ENCODE measurements around the gene SGCE. TPM values are rescaled to one million over a fixed set of nuclear protein-coding genes. Genes with fewer than 3 reads are reported as not detected.

Gene SGCE
- total and polyA plus RNA-seq, 10 of the 15 experiments (the other 5 are each of a cell fraction or from before 2014, with no cell fraction given), result 30.5 to 80.1 (median 49.2) TPM

GRCh38 chr7:94683066-94683465, 27.1 kb upstream of the SGCE start:
- Histone ChIP-seq H3K4me1 (ENCODE audit: control insufficient read depth, insufficient read depth, low read length) (no peaks in the 10 kb centered on the region), H3K4me3 (no peak overlapping the region), H2AFZ (ENCODE audit: control insufficient read depth, low read depth, low read length) (no peak overlapping the region), H3K79me2 (ENCODE audit: control insufficient read depth, insufficient read depth, low read length) (no peaks in the 10 kb centered on the region), H3K4me2 (ENCODE audit: control insufficient read depth, insufficient read depth) (no peak overlapping the region), H3K9me3 (replicated peaks; ENCODE audit: control insufficient read depth, insufficient read depth, low read length) (no peaks in the 10 kb centered on the region), H4K20me1 (ENCODE audit: control insufficient read depth, insufficient read depth) (no peaks in the 10 kb centered on the region), H3K9ac (ENCODE audit: control insufficient read depth, insufficient read depth, low read length) (no peak overlapping the region), H3K36me3 (ENCODE audit: control insufficient read depth in 2 of 2, insufficient read depth in 2 of 2, low read length in 1 of 2) (no peaks in the 10 kb centered on the region), H3K27ac (ENCODE audit: control insufficient read depth, insufficient read depth) (no peak overlapping the region), H3K27me3 (replicated peaks in 1 of 2; ENCODE audit: control insufficient read depth in 2 of 2, insufficient read depth in 2 of 2, low read length in 1 of 2) (no peaks in the 10 kb centered on the region)
- DNase-seq (ENCODE audit: low read depth, low spot score), result no peak
- intact Hi-C loops (cut with micrococcal nuclease; ENCODE audit: unreplicated experiment), result no loop called here
- no peak for ATAC-seq
- in situ Hi-C loops (cut with MboI), result no loop called here
- ChIA-PET RAD21 (ENCODE audit: unreplicated experiment) (no interaction called here), POLR2A (no interaction called here), SMC1A (ENCODE audit: uncharacterized antibody, unreplicated experiment) (no interaction called here), CTCF (no interaction called here)
- no TSS peak for BruUV-seq (replicated peaks)
- WGBS (ENCODE audit: insufficient coverage, insufficient replicate concordance, low lambda C conversion rate, missing lambda C conversion rate), result 0% methylated on average over 1 of the region's 1 CpG
- FAIRE-seq, result no peak
- TF ChIP-seq BCL3 (IDR thresholded peaks at IDR 0.05; ENCODE audit: borderline replicate concordance, insufficient read depth, low read depth, low read length, poor library complexity, severe bottlenecking) (no peak), EGR1 (IDR thresholded peaks at IDR 0.05; ENCODE audit: borderline replicate concordance in 1 of 2, low read depth in 2 of 2, low read length in 2 of 2) (no peak), PAX5 (IDR thresholded peaks at IDR 0.05; ENCODE audit: borderline replicate concordance, low read depth, low read length) (no peak), BHLHE40 (IDR thresholded peaks at IDR 0.05; ENCODE audit: borderline replicate concordance in 1 of 2, low read depth in 2 of 2, low read length in 1 of 2) (no peak), SMC3 (IDR thresholded peaks at IDR 0.05; ENCODE audit: borderline replicate concordance, low read length) (no peak), POLR2A (IDR thresholded peaks at IDR 0.05; ENCODE audit: low read depth, low read length) (no peak), BACH1 (IDR thresholded peaks at IDR 0.05; ENCODE audit: borderline replicate concordance) (no peak), ATF2 (IDR thresholded peaks at IDR 0.05; ENCODE audit: low read length) (no peak), PML (IDR thresholded peaks at IDR 0.05; ENCODE audit: low read length) (no peak), MTA3 (IDR thresholded peaks at IDR 0.05; ENCODE audit: borderline replicate concordance, low read length) (no peak), KDM1A (IDR thresholded peaks at IDR 0.05; ENCODE audit: borderline replicate concordance) (no peak), HSF1 (IDR thresholded peaks at IDR 0.05; ENCODE audit: low read depth, low read length) (no peak), EZH2 (IDR thresholded peaks at IDR 0.05; ENCODE audit: borderline replicate concordance, control insufficient read depth, low read depth, low read length) (no peak), ZNF687 (IDR thresholded peaks at IDR 0.05) (no peak), MLLT1 (IDR thresholded peaks at IDR 0.05) (no peak), GABPA (IDR thresholded peaks at IDR 0.05; ENCODE audit: low read depth) (no peak)

All from GM12878 (cell line).